ENCODE measurements around the gene HNF4A.
"Not testable (repeated sequence)": the region's sequence is repeated elsewhere in the genome, so short reads cannot be mapped to it uniquely, and the experiment has no call there.

Gene HNF4A

DNA sequence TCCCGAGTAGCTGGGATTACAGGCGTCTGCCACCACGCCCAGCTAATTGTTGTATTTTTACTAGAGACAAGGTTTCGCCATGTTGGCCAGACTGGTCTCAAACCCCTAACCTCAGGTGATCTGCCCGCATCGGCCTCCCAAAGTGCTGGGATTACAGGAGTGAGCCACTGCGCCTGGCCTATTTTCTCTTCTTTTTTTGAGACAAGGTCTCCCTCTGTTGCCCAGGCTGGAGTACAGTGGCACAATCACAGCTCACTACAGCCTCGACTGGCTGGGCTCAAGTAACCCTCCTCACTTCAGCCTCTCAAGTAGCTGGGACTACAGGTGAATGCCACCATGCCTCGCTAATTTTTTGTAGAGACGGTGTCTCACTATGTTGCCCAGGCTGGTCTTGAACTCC is 9.6 kb upstream of the HNF4A start:
- not testable (repeated sequence) for DNase-seq

DNA sequence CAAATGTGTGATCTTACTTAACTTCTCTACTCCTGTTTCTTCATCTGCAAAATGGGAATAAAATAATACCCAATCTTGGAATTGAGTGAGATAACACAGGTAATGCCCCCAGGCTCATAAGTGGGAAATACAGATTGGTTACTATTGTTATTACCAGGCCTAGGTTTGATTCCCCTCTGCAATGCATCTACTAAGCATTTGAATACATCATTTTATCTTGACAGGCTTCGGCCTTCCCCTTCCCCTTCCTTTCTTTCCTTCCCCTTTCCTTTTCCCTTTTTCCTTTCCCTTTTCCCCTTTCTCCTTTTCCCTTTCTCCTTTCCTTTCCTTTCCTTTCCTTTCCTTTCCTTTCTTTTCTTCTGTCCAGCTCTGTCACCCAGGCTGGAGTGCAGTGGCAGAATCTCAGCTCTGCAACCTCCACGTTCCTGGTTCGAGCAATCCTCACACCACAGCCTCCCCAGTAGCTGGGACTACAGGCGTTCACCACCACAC is 7.3 kb upstream of the HNF4A start:
- DNase-seq: no peak

DNA sequence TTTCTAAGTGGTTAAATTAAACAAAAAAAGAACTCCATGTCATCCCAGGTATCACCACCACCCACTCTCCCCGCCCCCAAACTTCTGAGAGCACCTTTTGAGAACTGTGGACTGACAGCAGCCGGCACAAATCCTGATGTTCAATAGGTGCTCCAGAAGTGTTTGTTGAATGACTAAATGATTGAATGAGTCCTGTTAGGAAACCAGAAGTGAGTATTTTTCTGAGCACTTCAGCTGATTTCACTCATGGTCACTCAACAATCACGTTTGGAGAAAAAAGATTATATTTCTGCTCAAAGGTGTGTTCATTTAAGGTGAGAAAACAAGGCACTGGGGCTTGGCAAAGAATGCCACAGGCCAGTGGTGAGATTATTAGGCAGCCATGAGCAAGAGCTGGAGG is 6.2 kb upstream of the HNF4A start:
- no peak for DNase-seq

DNA sequence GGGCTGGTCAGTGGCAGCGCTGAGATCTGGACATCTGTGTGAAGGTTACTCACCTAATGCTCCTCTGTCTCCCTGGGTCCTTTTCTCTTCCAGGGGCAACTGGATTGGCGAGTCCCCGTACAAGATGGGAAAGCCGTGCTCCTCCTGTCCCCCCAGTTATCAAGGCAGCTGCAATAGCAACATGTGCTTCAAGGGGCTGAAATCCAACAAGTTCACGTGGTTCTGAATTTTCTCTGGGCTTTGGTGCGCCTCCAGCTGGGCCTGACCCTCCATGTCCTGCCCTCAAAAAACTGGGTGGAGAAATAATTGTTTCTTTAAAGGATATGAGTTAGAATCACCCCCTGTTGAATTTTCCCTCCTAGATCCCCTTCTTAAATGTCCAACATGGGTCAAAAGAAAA is 4.9 kb upstream of the HNF4A start:
- DNase-seq: no peak

DNA sequence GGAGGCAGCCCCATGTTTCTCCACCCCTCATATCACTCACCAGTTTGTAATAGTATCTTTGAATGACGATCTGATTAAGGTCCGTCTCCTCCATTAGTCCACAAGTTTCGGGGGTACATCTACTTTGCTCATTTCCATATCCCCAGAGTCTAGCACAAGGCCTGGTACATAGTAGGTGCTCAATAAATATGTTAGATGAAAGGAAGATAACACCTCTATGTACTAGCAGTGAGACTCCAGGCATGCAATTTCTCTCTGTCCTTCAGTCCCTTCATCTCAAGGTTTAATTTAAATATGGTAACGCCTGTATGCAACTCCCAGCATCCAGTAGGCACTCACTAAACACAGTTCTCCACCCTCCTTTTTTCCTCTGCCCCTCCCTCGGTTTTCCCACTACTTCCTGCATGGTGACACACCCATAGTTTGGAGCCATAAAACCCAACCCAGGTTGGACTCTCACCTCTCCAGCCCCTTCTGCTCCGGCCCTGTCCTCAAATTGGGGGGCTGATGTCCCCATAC is 461 bp upstream of the HNF4A start:
- DNase-seq: no peak

DNA sequence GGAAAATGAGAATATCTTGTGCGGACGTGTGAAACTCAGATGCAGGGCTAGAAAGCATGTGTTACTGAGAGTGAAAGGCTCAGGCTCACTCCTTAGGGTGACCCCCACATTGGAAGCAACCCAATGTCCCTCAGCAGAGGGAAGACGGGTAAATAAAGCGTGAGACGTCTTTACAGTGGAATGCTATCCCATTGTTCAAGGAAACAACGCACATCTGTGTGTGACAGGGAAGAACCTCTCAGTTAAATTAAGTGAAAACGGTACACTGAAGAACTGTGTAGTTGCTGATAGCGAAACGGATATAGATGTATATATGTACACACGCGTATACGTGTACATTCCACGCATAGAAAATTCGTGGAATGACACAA is 839 bp downstream of the HNF4A start:
- DNase-seq: no peak

DNA sequence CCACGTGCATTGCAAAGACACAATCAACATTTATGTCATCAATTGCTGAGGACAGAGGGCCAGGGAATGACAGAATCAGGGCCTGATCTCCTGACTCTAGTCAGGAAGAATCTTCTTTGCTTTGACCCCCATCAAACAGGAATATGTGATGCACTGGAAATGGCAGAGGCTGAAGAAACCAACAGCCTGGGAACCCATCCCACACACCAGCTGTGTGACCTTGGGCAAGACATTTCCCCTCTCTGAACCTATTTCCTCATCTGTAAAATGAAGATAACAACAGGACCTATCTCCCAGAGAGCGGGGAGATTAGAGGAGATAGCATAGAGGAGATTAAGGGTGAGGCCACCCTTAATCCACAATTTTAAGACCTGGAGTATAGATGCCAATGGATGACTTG is 1.5 kb downstream of the HNF4A start:
- DNase-seq: no peak

DNA sequence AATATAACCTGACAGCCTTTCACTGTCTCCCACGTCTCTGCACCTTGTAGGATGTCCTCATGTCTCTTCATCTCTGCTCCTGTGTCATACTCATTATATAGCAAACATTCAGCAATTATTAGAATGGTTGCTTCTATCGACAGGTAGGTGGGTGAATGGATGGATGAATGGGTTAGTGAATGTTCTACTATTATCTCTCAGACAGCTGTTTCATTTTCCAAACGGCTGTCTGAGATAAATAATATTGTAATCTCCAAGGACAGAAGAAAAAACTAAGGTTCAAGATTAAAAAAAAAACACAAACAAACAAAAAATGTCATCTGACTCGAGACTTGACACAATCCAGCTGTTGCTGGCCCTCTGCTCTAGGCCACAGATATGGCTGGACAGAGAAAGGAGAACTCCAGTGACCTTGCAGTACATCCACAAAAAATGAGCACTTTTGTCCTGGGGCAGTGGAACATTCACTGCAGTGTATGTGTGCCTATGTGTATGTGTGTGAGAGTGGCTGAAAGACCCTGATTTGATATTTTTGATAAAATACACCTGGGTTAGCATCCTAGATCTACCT is 2.1 kb downstream of the HNF4A start:
- DNase-seq: no peak

DNA sequence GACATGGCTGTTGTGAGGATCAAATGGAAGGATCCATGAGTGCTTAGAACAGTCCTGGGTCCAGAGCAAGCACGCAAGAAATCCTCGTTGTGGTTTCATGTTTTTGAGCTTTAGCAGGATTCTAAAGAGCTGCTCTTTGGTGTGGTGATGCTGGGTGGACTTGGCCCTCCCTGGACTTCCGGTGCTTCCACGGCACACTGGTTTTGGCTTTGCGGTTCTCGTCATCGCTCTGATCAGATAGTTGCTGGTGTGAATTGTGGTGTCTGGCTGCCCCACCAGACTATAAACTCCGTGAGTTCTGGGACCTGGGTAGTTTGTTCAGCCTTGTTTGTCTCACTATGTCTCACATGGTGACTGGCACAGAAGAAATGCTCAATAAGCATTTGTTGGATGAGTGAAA is 3.3 kb downstream of the HNF4A start:
- no peak for DNase-seq

DNA sequence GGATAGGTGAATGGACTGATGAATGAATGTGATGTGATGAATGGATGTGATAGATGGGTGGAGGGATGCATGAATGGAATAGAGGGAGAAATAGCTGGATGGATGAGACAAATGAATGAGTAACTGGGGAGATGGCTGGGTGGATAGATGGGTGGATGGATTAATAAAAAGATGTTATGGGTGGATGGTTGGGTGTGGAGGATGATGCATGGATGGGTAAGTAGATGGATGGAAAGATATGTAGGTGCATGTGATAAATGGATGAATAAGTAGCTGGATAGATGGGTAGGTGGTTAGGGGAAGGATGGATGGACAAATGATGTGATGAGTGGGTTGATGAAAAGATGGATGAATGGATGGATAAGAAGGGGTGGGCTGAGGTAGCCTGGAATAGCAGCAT is 4.7 kb downstream of the HNF4A start:
- no peak for DNase-seq

DNA sequence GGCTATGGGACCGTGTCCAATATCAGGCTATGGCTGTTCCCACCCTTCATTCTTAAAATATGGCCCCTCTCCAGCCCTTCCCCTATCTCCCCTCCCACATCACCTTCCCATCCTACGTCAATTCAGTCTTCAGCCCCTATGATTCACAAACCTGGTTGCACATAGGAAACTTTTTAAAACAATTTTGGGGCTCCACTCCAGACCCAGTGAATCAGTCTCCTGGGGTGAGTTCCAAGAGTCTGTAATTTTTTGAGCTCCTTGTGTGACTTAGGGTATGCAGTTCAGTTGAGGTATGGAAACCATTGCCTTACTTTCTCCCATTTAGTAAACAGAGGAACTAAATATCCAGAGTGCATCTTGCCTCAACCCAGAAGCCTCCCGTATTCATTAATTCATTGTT is 5.5 kb downstream of the HNF4A start:
- DNase-seq: no peak

DNA sequence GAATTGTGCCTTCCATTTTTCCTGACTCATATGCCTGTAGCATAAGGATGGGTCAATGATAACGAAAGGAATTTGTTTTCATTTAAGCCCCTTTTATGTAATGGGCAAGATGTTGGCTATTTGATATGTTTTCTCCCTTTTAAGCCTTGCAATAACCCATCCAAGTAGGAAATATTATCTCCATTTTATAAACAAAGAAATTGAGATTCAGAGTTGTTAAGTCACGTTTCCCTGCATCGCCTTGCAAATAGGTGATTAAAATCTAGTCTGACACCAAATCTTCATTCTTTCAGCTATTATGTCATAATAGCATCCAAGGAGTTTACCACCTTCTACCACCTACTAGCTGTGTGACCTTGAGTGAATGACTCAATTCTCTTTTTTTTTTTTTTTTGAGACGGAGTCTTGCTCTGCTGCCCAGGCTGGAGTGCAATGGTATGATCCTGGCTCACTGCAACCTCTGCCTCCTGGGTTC is 7.0 kb downstream of the HNF4A start:
- no peak for DNase-seq

DNA sequence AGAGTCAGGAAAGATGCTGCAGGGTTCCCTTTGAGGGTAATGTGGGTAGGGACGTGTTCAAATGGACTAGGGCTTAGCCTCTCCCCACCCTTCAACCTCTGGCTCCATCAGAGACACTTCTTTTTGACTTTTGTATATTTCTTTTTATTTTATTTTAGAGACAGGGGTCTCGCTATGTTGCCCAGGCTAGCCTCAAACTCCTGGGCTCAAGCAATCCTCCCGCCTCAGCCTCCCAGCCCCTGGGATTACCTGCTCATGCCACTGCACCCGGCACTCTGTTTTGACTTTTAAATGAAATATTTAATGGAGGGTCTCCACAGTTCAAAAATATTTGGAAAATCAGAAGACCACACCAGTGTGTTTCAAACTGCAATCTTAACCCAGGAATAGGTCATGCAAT is 8.6 kb downstream of the HNF4A start:
- DNase-seq: no peak

DNA sequence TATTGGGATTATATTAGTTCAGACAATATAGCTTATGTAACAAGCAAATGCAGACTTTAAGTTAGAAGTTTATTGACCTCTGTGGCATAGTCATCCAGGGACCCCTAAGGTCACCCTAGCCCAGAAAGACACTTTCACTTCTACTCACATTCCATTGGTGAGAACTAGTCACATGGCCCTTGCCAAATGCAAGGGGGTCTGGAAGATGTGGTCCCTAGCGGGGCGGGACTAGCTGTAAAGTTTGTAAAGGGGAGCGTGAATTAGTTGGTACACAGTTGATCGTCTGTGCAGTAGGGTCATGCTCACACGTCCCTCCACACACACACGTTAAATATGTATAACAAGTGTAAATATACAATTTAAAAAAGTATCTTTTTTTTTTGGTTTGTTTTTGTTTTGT is 9.3 kb downstream of the HNF4A start:
- DNase-seq: no peak

DNA sequence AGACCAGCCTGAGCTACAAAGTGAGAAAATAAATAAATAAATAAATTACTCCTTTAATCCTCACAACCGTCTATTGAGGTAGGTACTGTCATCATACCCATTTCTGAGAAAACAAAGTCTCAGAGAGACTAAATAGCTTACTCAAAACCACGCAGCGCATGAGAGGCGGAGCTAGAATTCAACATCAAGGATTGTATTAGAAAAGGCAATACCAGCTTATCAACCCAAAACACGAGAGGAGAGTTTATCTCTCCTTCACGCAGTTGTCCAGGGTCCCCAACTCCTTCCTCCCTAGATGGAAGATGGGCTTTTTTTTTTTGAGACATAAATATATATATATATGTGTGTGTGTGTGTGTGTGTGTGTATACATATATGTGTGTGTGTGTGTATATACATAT is 12.2 kb downstream of the HNF4A start:
- DNase-seq: no peak

DNA sequence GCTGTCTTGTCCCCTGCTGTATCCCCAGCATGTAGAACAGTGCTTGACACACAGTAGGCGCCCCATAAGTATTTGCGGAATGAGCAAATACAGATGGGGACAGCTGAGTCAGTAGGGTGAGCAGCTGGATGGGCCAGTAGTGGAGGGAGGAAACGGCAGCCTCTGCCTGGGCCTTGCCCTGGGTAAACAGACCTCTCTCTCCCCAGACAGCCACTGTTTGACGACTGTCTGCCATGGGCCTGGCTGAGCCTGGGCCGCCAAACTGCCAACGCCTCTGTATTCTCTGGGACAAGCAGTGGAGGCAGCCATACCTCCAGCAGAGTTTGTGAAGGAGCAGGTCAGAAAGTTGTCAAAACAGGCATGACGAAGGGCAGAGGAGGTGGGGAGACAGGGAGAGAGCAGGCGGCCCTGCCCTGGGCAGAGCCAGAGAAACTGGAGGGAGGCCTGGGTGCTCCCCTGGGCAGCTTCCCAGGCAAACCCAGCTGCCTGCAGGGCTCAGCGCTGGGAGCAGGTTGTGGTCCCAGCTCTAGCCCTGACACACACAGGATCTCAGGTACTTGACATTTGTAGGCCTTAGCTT is 15.2 kb downstream of the HNF4A start:
- no peak for DNase-seq

DNA sequence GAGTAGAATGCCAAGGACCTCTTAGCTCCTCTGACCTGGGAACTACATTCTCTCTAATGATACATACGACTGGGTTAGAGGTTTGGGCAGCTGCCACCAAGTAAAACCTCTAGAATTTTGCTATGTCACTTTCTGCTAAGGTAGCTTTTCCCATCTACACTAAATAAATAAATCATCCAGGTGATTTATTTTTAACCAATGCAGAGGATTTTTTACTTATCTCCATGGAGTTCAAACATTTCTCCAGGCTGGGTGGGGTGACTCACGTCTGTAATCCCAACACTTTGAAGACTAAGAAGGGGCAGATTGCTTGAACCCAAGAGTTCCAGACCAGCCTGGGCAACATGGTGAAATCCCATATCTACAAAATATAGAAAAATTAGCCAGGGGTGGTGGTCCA is 27.1 kb downstream of the HNF4A start:
- no peak for DNase-seq

DNA sequence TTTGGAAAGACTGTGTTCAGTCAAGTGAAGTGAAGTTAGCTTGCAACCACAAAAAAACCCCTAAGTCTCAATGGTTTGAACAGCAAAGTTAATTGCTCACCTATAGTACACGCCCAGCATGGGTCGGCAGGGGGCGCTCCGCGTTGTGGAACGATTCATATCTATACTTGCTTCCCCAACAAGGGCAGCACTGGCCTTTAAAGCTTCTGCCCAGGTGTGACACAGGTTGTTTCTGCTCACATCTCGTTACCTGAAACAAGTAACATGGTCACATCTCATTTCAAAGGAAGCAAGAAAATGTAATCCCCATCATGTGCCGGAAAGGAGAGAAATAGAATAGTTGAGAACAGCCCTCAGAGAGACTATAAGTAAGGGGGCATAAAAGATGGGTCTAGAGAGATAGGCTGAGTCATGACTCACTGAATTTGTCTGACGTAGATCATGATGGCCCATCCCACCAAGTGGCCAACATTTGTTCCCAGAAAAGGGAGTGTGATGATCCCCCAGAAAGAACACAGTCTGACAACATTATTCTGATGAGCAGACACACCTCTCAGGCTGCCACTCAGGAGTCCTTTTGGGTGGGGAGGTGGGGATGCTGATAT is 29.0 kb downstream of the HNF4A start:
- DNase-seq: peak; percentile 16

DNA sequence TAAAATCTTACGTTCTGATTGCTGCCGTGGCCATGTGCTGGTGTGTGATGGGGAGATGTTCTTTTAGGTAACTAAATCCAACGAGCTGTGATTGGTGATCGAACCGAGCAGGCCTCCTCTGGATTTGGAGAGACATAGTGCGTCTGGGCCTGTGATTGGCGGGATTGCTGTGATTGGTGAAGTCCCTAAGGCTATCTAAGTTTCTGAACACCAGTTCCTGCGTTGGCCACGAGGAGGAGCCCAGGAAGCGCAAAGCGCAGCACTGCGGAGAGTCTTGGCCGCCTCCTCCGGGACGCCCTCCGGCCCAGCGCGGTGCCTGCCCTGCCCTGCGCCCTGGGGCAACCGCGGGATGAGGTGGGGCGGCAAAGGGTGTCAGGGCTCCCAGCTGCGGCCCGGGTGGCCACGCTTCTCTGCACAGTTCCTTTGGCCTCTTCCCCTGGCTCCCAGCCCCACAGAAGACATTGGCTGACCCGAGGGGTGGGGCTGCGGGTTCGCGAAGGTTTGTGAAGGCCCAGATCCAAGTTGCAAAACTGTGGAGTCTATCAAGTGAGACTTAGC is 33.0 kb downstream of the HNF4A start:
- peak; percentile 37 for DNase-seq

DNA sequence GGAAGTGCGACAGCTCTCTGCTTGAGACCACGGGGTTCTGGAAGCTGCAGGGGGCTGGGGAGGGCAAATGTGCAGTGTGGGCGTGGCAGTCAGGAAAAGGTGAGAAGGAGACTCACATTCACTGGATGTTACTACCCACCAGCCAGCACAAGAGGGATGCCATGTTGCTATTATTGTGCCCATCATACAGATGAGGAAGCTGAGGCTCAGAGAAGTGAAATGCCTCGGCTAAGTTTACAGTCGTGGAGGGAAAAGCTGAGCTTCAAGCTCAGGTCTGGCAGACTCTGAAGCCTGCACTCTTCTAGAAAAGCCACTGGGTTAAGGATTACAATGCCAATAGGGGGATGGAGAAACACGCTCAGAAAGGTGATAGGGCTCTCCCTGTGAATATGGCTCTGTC is 34.4 kb downstream of the HNF4A start:
- no peak for DNase-seq

DNA sequence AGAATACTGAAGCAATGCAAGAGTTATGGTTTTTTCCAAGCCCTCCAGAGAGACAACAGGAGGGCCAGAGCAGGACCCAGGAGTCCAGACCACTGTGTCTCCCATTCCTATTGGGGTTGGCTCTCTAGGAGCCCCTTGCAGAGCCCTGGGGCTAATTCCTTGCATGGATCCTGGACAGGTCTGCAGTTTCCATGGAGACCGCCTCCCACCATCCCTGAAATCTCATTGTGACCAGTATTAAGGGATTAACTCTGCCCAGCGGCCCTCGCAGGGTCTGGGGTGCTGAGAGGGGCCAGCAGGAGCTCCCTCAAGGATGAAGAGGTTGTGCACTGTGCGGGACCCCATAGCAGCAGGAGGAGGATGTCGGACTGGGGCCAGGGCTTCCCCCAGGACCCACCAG is 34.8 kb downstream of the HNF4A start:
- no peak for DNase-seq

DNA sequence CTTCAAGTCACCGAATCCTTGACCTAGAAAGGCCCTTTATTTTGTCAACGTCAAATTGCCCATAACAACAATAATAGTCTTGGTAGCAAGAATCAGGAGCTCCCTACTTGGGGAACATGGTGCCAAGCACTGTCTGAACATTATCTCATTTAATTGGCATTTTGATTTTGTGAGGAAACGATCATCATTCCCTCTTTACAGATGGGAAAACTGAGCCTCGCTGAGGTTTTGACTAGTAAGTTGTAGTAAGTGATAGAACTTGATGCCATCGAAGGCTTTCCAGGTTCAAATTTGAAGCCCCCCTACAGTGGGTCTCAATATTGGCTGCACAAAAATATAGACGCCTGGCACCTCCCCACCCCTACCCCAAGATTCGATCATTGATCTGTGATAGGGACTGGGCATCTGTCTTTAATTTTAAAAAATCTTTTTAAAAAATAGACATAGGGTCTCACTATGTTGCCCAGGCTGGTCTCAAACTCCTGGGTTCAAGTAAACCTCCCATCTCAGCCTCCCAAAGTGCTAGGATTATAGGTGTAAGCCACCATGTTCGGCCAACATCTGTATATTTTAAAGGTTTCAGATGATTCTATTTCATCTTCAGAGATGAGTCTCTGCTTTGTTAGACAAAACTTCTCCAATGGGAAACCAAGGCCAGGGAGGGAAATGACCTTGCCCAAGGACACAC is 36.7 kb downstream of the HNF4A start:
- DNase-seq: no peak

DNA sequence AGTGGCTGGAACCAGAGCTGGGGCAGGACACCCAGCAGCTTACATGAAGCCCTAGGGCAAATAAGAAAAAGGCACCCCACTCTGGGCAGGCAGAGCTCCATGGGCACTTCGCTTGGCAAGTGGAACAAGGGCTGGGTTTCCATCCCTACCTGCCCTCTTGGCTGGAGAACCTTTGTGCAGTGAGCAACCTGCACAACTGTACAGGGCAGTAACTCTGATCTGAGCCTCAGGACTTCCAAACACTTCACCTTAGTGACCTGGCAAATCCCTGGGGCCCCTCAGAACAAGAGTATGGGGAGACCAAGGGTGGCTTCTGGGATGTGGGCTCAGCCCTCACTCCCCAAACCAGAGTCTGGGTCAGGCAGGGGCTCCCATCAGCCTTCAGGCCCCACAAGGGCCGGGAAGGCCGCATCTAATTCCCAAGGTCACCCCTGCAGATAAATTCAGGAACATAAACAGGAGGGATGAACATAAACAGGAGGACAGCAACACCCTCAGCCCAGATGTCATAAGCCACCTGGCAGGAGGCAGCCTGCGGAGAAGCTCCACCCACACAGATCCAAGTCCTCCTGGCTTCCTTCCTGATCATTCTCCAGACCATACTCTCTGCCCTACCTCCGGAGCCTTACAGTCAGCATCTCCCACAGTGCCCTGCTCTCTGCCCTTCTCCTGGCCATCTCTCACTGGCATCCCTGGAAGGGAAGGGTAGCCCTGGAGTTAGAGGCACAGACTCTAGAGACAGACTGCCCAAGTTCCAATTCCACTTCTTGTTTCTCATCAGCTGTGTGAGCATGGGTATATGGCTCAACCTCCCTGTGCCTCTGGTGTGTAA is 37.5 kb downstream of the HNF4A start:
- no peak for DNase-seq
